Liver (tissue), 9 donors: ENCODE data around the gene PCDH15. TPM values are rescaled to one million over a fixed set of nuclear protein-coding genes. Genes with fewer than 3 reads are reported as not detected.

ENCODE experiments used
- DNase-seq: peaks from one replicate; pipeline ENCODE4 v3.0.0-alpha.2; 2017; ENCODE audit warnings: low spot score
- H3K27ac ChIP-seq, 2 donors: one replicate each; pipeline ENCODE4 v1.7.0; 2013; ENCODE audit warnings: inconsistent platforms in 2 of 2, low read length in 2 of 2, control low read depth in 1 of 2, low read depth in 1 of 2, mild to moderate bottlenecking in 1 of 2
- H3K27me3 ChIP-seq, 4 donors: one replicate each; pipeline versions ENCODE4 v1.6.1 to v1.7.0; 2013; ENCODE audit warnings: low read length in 3 of 4, inconsistent platforms in 1 of 4, mild to moderate bottlenecking in 1 of 4, moderate library complexity in 1 of 4; ENCODE audit not compliant: control insufficient read depth in 4 of 4, insufficient read depth in 4 of 4
- H3K36me3 ChIP-seq, 4 donors: one replicate each; pipeline versions ENCODE4 v1.6.1 to v1.7.0; 2013; ENCODE audit warnings: low read length in 3 of 4, mild to moderate bottlenecking in 3 of 4, low read depth in 1 of 4, moderate library complexity in 1 of 4; ENCODE audit not compliant: control insufficient read depth in 4 of 4, insufficient read depth in 3 of 4
- H3K4me1 ChIP-seq, 4 donors: one replicate each; pipeline versions ENCODE4 v1.6.1 to v1.7.0; 2013; ENCODE audit warnings: low read length in 3 of 4, mild to moderate bottlenecking in 3 of 4, moderate library complexity in 1 of 4; ENCODE audit not compliant: control insufficient read depth in 4 of 4, insufficient read depth in 4 of 4
- H3K4me3 ChIP-seq, 3 donors: one replicate each; pipeline versions ENCODE4 v1.6.1 to v1.7.0; 2013; ENCODE audit warnings: low read length in 3 of 3, control low read depth in 1 of 3, low read depth in 1 of 3, mild to moderate bottlenecking in 1 of 3
- H3K9ac ChIP-seq, 2 donors: one replicate each; pipeline ENCODE4 v1.7.0; 2013; ENCODE audit warnings: low read length in 2 of 2, mild to moderate bottlenecking in 2 of 2, moderate library complexity in 2 of 2, control low read depth in 1 of 2, low read depth in 1 of 2
- H3K9me3 ChIP-seq, 4 donors: one replicate each; pipeline versions ENCODE4 v1.6.1 to v1.7.0; 2013; ENCODE audit warnings: low read length in 3 of 4; ENCODE audit not compliant: control insufficient read depth in 4 of 4
- ATF3 ChIP-seq: IDR thresholded peaks from 2 replicates; pipeline ENCODE4 v1.6.1; 2016; ENCODE audit warnings: antibody characterized with exemption
- CTCF ChIP-seq: fragments of 150-350 bp; IDR thresholded peaks from 2 replicates; pipeline ENCODE4 v1.5.1; 2017; ENCODE audit warnings: improper control_type of control experiment, low read depth, low read length; ENCODE audit not compliant: missing input control
- EGR1 ChIP-seq, 2 donors: IDR thresholded peaks; 2 replicates each; pipeline ENCODE4 v1.6.1; 2016 to 2018; ENCODE audit warnings: antibody characterized with exemption in 2 of 2, low read depth in 2 of 2
- FOXA1 ChIP-seq: IDR thresholded peaks from 2 replicates; pipeline ENCODE4 v1.6.1; 2016; ENCODE audit warnings: antibody characterized with exemption
- FOXA2 ChIP-seq: IDR thresholded peaks from 2 replicates; pipeline ENCODE4 v1.6.1; 2016; ENCODE audit warnings: antibody characterized with exemption
- GABPA ChIP-seq, 2 donors: IDR thresholded peaks in 1 of 2; conservative IDR thresholded peaks in 1 of 2; 2 replicates each; pipeline ENCODE4 v1.6.1; 2016; ENCODE audit warnings: antibody characterized with exemption in 2 of 2, mild to moderate bottlenecking in 1 of 2, moderate library complexity in 1 of 2
- HNF4A ChIP-seq, 2 donors: conservative IDR thresholded peaks; 2 replicates each; pipeline ENCODE4 v1.6.1; 2016; ENCODE audit warnings: antibody characterized with exemption in 2 of 2, mild to moderate bottlenecking in 2 of 2
- HNF4G ChIP-seq: IDR thresholded peaks from 2 replicates; pipeline ENCODE4 v1.6.1; 2016; ENCODE audit warnings: antibody characterized with exemption
- JUND ChIP-seq, 2 donors: IDR thresholded peaks; 2 replicates each; pipeline ENCODE4 v1.6.1; 2016; ENCODE audit warnings: antibody characterized with exemption in 2 of 2
- MAX ChIP-seq: IDR thresholded peaks from 2 replicates; pipeline ENCODE4 v1.6.1; 2016; ENCODE audit warnings: antibody characterized with exemption
- NR2F2 ChIP-seq: IDR thresholded peaks from 2 replicates; pipeline ENCODE4 v1.6.1; 2016; ENCODE audit warnings: antibody characterized with exemption
- RAD21 ChIP-seq, 2 donors: IDR thresholded peaks; 2 replicates each; pipeline ENCODE4 v1.6.1; 2016; ENCODE audit warnings: antibody characterized with exemption in 2 of 2, mild to moderate bottlenecking in 2 of 2
- REST ChIP-seq: IDR thresholded peaks from 2 replicates; pipeline ENCODE4 v1.6.1; 2016; ENCODE audit warnings: antibody characterized with exemption, mild to moderate bottlenecking
- RXRA ChIP-seq, 2 donors: IDR thresholded peaks; 2 replicates each; pipeline ENCODE4 v1.6.1; 2017 to 2018; ENCODE audit warnings: antibody characterized with exemption in 2 of 2, mild to moderate bottlenecking in 1 of 2
- SP1 ChIP-seq: IDR thresholded peaks from 2 replicates; pipeline ENCODE4 v1.6.1; 2018; ENCODE audit warnings: antibody characterized with exemption, mild to moderate bottlenecking
- TAF1 ChIP-seq: conservative IDR thresholded peaks from 2 replicates; pipeline ENCODE4 v1.6.1; 2016; ENCODE audit warnings: antibody characterized with exemption, mild to moderate bottlenecking
- YY1 ChIP-seq: IDR thresholded peaks from 2 replicates; pipeline ENCODE4 v1.6.1; 2016; ENCODE audit warnings: antibody characterized with exemption, mild to moderate bottlenecking
- WGBS: extraction: QIAGEN DNeasy Blood & Tissue Kit; methylation state at CpG from one replicate; pipeline ENCODE4 v1.1.7; 2013; 5-methylcytosine and 5-hydroxymethylcytosine counted together
- polyA plus RNA-seq, 2 donors: library from polyadenylated mRNA; stranded (reverse) in 1 of 2; unstranded in 1 of 2; fragments of 200-250 nt in 1 of 2; fragments of >200 nt in 1 of 2; fragmentation: Nextera tagmentation in 1 of 2; extraction: Ambion mirVana in 1 of 2; gene quantifications; one replicate each; pipeline versions ENCODE4 v1.2.1 to v1.2.3, GENCODE V29; 2013 to 2015
- total RNA-seq, 2 donors: library from RNA; depleted of rRNA; stranded (reverse); fragments of >200 nt; gene quantifications; one replicate each; pipeline ENCODE4 v1.2.3, GENCODE V29; 2014
- donor health status: healthy.
- donor health status: healthy.
- donor health status: healthy.
- donor health status: healthy.
- donor health status: healthy.

Gene PCDH15
- total and polyA plus RNA-seq, 4 donors: 0.05 TPM; not detected in 3

- 59% methylated on average over 8 of the region's 8 CpGs for WGBS
- Histone ChIP-seq H3K36me3 (no peaks in the 10 kb centered on the region), H3K4me1 (no peaks in the 10 kb centered on the region), H3K27me3 (peaks cover 0 to 5% (median 0%) of the 10 kb centered on the region in 4 donors), H3K9ac (no peak overlapping the region), H3K4me3 (no peak overlapping the region), H3K27ac (no peak overlapping the region), H3K9me3 (no peaks in the 10 kb centered on the region)
- no peak for DNase-seq
- TF ChIP-seq EGR1 (IDR thresholded peaks at IDR 0.05; ENCODE audit: low read depth in 2 of 2): no peak
- TF ChIP-seq HNF4A (conservative IDR thresholded peaks at IDR 0.05): no peak
- no peak for TF ChIP-seq YY1
- no peak for TF ChIP-seq FOXA1
- TF ChIP-seq JUND (IDR thresholded peaks at IDR 0.05): no peak
- TF ChIP-seq GABPA (IDR thresholded peaks at IDR 0.05 in 1 of 2, conservative IDR thresholded peaks at IDR 0.05 in 1 of 2): no peak
- no peak for TF ChIP-seq ATF3
- no peak for TF ChIP-seq RXRA (IDR thresholded peaks at IDR 0.05)
- no peak for TF ChIP-seq HNF4G
- no peak for TF ChIP-seq CTCF
- TF ChIP-seq NR2F2: no peak
- no peak for TF ChIP-seq RAD21 (IDR thresholded peaks at IDR 0.05)
Measured at GRCh38 chr10:53808677-53809372, 992.2 kb downstream of the PCDH15 start.

GRCh38 chr10:53786236-53786900 lies 1014.7 kb downstream of the PCDH15 start:
- no peak for TF ChIP-seq MAX
- TF ChIP-seq FOXA2: no peak
- TF ChIP-seq TAF1: no peak
- TF ChIP-seq FOXA1: no peak
- no peak for TF ChIP-seq HNF4G
- no peak for TF ChIP-seq REST
- TF ChIP-seq SP1: no peak
- no peak for TF ChIP-seq EGR1 (IDR thresholded peaks at IDR 0.05; ENCODE audit: low read depth in 2 of 2)
- no peak for DNase-seq
- H3K9ac ChIP-seq: no peak overlapping the region
- WGBS: 73% methylated on average over 8 of the region's 8 CpGs
- no peak overlapping the region for H3K4me3 ChIP-seq
- H3K27ac ChIP-seq: no peak overlapping the region
- no peaks in the 10 kb centered on the region for H3K36me3 ChIP-seq
- no peaks in the 10 kb centered on the region for H3K27me3 ChIP-seq
- peaks cover 0 to 3% (median 0%) of the 10 kb centered on the region in 4 donors for H3K9me3 ChIP-seq
- H3K4me1 ChIP-seq: no peaks in the 10 kb centered on the region
